Smooth muscle cell (in vitro differentiated cells): ENCODE measurements around the gene REG1A. TPM values are rescaled to one million over a fixed set of nuclear protein-coding genes. Genes with fewer than 3 reads are reported as not detected.

Experiments used
- DNase-seq: peaks from one replicate; lab custom pipeline; 2025; ENCODE audit not compliant: unreplicated experiment; lab: John Stamatoyannopoulos, UW
- H2AFZ ChIP-seq: fragments of 200-600 bp; sonication (generic); 2 replicates; pipeline ENCODE4 v1.6.0; 2016; ENCODE audit warnings: antibody characterized with exemption, low read depth, mild to moderate bottlenecking
- H3F3A ChIP-seq: fragments of 200-600 bp; sonication (generic); 2 replicates; pipeline ENCODE4 v1.6.0; 2017; ENCODE audit warnings: antibody characterized with exemption, low read depth
- H3K27ac ChIP-seq: fragments of 200-600 bp; sonication (generic); 2 replicates; pipeline ENCODE4 v1.5.1; 2016; ENCODE audit warnings: low read depth, mild to moderate bottlenecking
- H3K27me3 ChIP-seq: fragments of 200-600 bp; sonication (generic); 2 replicates; pipeline ENCODE4 v1.6.1; 2016; ENCODE audit warnings: low read depth, mild to moderate bottlenecking
- H3K36me3 ChIP-seq: fragments of 200-600 bp; sonication (generic); 2 replicates; pipeline ENCODE4 v1.5.1; 2016; ENCODE audit warnings: low read depth
- H3K4me1 ChIP-seq: fragments of 200-600 bp; sonication (generic); 2 replicates; pipeline ENCODE4 v1.5.1; 2016; ENCODE audit warnings: low read depth
- H3K4me2 ChIP-seq: fragments of 200-600 bp; sonication (generic); 2 replicates; pipeline ENCODE4 v1.6.0; 2016; ENCODE audit warnings: mild to moderate bottlenecking
- H3K4me3 ChIP-seq: fragments of 200-600 bp; sonication (generic); 2 replicates; pipeline ENCODE4 v1.5.1; 2016; ENCODE audit warnings: mild to moderate bottlenecking
- H3K79me2 ChIP-seq: fragments of 200-600 bp; sonication (generic); 2 replicates; pipeline ENCODE4 v1.6.0; 2016; ENCODE audit warnings: low read depth, mild to moderate bottlenecking
- H3K9ac ChIP-seq: fragments of 200-600 bp; sonication (generic); 2 replicates; pipeline ENCODE4 v1.6.0; 2016; ENCODE audit warnings: low read depth
- H3K9me3 ChIP-seq: fragments of 200-600 bp; sonication (generic); replicated peaks from 2 replicates; pipeline ENCODE4 v1.5.1; 2016; ENCODE audit warnings: low read depth
- H4K20me1 ChIP-seq: fragments of 200-600 bp; sonication (generic); 2 replicates; pipeline ENCODE4 v1.6.0; 2016; ENCODE audit warnings: low read depth
- CTCF ChIP-seq: fragments of 200-600 bp; sonication (generic); IDR thresholded peaks from 2 replicates; pipeline ENCODE4 v1.5.1; 2017; ENCODE audit warnings: borderline replicate concordance, mild to moderate bottlenecking, antibody characterized with exemption; ENCODE audit not compliant: insufficient read depth, poor library complexity, severe bottlenecking
- WGBS: methylation state at CpG from one replicate; pipeline ENCODE4 v1.1.7; 2016; ENCODE audit warnings: low lambda C conversion rate; 5-methylcytosine and 5-hydroxymethylcytosine counted together
- polyA plus RNA-seq: library from polyadenylated mRNA; unstranded; fragments of >200 nt; fragmentation: Nextera tagmentation; extraction: Ambion mirVana; gene quantifications from 2 replicates; pipeline ENCODE4 v1.2.1, GENCODE V29; 2016
- total RNA-seq: library from RNA; depleted of rRNA; stranded (reverse); fragments of >200 nt; gene quantifications from 2 replicates; pipeline ENCODE4 v1.2.3, GENCODE V29; 2014

REG1A gene, protein sequence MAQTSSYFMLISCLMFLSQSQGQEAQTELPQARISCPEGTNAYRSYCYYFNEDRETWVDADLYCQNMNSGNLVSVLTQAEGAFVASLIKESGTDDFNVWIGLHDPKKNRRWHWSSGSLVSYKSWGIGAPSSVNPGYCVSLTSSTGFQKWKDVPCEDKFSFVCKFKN
- not detected in 2 replicates for total RNA-seq
- polyA plus RNA-seq = not detected in 2 replicates

GRCh38 chr2:79120194-79120713 lies at the start of gene REG1A:
REG1A (plus strand) TSS chr2:79120488; CDS start chr2:79120862, 374 bp downstream.
- Histone ChIP-seq H3F3A (no peaks in the 10 kb centered on the region), H3K4me1 (no peaks in the 10 kb centered on the region), H3K27me3 (no peaks in the 10 kb centered on the region), H3K36me3 (no peaks in the 10 kb centered on the region), H3K9ac (no peak within 1 kb of the TSS), H3K79me2 (no peaks in the 10 kb centered on the region), H2AFZ (no peak within 1 kb of the TSS), H4K20me1 (no peaks in the 10 kb centered on the region), H3K27ac (no peak within 1 kb of the TSS), H3K4me3 (no peak within 1 kb of the TSS), H3K4me2 (no peak within 1 kb of the TSS), H3K9me3 (no peaks in the 10 kb centered on the region)
- no peak for DNase-seq
- 74% methylated on average over 6 of the region's 6 CpGs for WGBS
- TF ChIP-seq CTCF = no peak

DNA sequence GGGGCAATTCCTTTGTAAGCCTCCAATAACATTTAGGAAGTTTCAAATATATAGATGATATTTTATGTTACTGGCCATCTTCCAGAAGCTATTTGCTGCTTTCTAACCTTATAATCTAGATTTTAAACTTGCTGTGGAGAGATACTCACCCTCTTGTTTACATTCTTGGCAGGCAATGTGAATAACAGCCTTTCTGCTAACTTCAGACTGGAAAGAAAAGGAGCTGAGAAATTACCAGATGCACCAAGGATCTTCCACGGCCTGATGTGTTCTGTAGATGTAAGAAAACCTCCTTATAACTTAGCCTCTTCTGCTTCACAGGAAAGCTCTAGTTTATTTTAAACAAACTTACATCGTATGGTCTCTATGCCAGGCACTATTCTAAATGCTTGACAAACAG lies 49.2 kb upstream of the REG1A start:
- H3K9ac ChIP-seq = no peak overlapping the region
- H3K9me3 ChIP-seq = no peaks in the 10 kb centered on the region
- no peaks in the 10 kb centered on the region for H3K4me1 ChIP-seq
- H3K4me3 ChIP-seq = no peak overlapping the region
- H3K4me2 ChIP-seq = no peak overlapping the region
- H4K20me1 ChIP-seq = no peaks in the 10 kb centered on the region
- no peaks in the 10 kb centered on the region for H3K27me3 ChIP-seq
- no peak overlapping the region for H3K27ac ChIP-seq
- no peak for DNase-seq
- WGBS = 72% methylated on average over 2 of the region's 2 CpGs
- no peak for TF ChIP-seq CTCF
- H3K36me3 ChIP-seq = no peaks in the 10 kb centered on the region
- no peak overlapping the region for H2AFZ ChIP-seq
- no peaks in the 10 kb centered on the region for H3F3A ChIP-seq
- no peaks in the 10 kb centered on the region for H3K79me2 ChIP-seq

DNA sequence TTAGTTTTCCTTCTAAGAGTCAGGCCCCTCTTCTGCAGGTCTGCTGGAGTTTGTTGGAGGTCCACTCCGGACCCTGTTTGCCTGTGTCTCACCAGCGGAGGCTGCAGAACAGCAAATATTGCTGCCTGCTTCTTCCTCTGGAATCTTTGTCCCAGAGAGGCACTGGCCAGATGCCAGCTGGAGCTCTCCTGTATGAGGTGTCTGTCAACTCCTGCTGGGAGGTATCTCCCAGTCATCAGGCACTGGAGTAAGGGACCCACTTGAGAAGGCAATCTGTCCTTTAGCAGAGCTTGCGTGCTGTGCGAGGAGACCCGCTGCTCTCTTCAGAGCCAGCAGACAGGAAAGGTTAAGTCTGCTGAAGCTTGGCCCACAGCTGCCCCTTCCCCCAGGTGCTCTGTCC lies 37.3 kb upstream of the REG1A start:
- no peaks in the 10 kb centered on the region for H3K27me3 ChIP-seq
- no peaks in the 10 kb centered on the region for H3K4me1 ChIP-seq
- H4K20me1 ChIP-seq = no peaks in the 10 kb centered on the region
- no peaks in the 10 kb centered on the region for H3K36me3 ChIP-seq
- 96% methylated on average over 5 of the region's 5 CpGs for WGBS
- H2AFZ ChIP-seq = no peak overlapping the region
- H3F3A ChIP-seq = no peaks in the 10 kb centered on the region
- no peak overlapping the region for H3K27ac ChIP-seq
- H3K4me2 ChIP-seq = no peak overlapping the region
- DNase-seq = no peak
- no peak overlapping the region for H3K9ac ChIP-seq
- H3K9me3 ChIP-seq = no peaks in the 10 kb centered on the region
- no peaks in the 10 kb centered on the region for H3K79me2 ChIP-seq
- no peak overlapping the region for H3K4me3 ChIP-seq
- TF ChIP-seq CTCF = no peak

DNA sequence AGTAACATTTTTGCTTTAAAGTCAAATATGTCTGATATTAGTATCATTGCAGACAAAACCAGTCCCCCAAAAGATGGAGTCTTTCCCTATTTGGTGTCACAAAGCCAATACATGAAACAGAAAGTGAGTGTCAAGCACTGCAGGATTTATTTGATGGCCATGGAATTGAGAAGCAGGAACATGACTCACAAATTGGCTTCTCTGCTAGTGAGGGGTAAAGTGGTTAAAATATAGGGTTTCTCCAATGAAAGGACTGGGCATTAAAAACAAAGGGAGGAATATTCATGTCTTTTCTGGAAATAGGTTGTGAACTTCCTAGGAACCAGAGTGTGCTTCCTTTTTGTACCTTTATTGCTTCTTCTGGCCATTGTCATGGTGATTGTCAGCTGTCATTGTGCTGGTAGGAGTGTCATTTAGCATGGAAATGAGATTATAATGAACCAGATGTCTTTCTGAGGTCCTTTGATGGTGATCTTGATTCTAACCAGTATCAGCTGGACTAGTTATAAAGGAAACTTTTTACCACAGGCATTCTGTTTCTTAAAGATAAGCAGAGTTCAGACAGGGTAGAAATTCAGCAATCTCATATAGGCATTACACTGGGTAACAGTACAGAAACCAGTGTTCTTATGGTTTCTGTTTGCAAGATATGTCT lies 36.6 kb upstream of the REG1A start:
- TF ChIP-seq CTCF = no peak
- no peaks in the 10 kb centered on the region for H3K27me3 ChIP-seq

More for the DNA sequence above, 36.6 kb upstream of the REG1A start:
- H3K27ac ChIP-seq = no peak overlapping the region
- no peaks in the 10 kb centered on the region for H3K9me3 ChIP-seq
- H3K36me3 ChIP-seq = no peaks in the 10 kb centered on the region
- no peaks in the 10 kb centered on the region for H3K4me1 ChIP-seq
- no peak for DNase-seq
- H4K20me1 ChIP-seq = no peaks in the 10 kb centered on the region
- H2AFZ ChIP-seq = no peak overlapping the region
- no peak overlapping the region for H3K4me2 ChIP-seq
- no peak overlapping the region for H3K4me3 ChIP-seq
- H3F3A ChIP-seq = no peaks in the 10 kb centered on the region
- H3K79me2 ChIP-seq = no peaks in the 10 kb centered on the region
- no peak overlapping the region for H3K9ac ChIP-seq
